RKO (cell line): ENCODE results near the gene ARMH1.
"Not testable (repeated sequence)": the region's sequence is repeated elsewhere in the genome, so short reads cannot be mapped to it uniquely, and the experiment has no call there.

Source experiments
- DNase-seq: peaks from one replicate; pipeline ENCODE4 v3.0.0-alpha.2; 2016; ENCODE audit warnings: low spot score

The ARMH1 gene

DNA sequence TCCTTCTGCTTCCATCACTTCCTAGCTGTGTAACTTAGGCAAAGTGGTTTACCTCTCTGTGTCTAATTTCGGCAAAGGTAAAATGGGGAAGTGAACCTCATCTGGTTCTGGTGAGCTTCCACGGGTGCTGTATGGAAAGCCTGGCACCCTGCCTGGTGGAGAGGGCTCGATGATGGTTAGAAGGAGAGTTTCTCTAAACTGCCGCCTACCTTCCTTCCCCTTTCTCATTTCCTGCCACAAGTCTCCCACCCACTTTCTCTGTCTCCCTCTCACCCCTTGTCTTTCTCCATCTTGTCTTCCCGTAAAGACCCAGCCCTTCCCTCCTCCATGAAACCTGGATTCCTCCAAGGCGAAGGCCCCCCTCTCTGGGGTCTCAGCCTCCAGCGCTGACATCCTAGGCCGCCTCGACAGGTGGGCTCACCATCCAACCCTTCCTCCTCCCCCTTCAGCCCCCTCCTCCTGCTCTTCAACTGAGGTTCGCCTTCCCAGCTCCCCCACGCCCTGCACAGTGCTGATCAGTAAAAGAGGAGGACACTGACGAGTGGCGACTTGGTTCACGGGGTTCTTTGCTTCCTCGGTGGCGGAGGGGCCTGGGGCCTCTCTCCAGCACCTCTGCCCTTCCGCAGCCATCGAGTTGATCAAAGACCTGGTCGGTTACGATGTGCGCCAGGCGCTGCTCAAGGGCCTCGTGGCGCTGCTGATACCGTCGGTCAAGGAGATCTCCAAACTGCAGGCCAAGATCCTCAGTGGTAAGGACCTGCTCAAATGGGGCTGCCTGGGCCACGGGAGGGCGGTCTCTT, 49.2 kb downstream of the ARMH1 start:
- no peak for DNase-seq

- DNase-seq: no peak
Measured at GRCh38 chr1:44724296-44724954, 49.9 kb downstream of the ARMH1 start.

DNA sequence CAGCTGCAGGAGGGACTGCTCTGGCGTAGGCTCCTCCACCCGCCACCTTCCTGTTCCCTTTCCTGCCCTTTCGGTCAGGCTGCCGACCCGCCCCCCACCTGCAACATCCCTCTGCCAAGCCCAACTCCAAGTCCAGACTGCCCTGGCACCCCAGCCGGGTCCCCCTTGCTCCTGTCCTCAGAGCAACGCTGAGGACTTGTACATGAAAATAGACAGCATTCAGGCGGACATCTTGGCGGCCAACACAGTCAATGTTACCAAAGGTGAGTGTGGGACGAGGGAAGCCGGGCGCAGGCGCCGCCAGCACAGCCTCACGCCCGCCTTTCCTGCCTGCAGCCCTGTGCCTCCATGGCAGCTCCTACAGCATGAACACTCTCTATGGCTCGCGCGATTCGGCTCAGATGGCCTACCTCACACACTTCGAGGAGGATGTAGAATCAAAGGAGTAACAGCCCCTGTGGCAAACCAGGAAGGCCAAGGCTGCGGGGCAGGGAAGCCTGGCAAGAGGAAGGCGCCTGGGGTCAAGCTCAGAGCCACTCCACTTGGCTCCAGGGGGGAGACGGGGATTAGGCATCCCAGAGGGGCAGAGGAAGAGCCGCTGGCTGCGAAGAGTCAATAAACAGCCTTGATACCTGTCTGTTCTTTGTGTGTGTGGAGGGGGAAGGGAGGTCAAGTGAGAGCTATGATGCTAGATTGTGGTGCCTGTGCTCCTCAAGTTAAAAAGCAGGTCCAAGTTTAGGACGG, 50.6 kb downstream of the ARMH1 start:
- no peak for DNase-seq

DNA sequence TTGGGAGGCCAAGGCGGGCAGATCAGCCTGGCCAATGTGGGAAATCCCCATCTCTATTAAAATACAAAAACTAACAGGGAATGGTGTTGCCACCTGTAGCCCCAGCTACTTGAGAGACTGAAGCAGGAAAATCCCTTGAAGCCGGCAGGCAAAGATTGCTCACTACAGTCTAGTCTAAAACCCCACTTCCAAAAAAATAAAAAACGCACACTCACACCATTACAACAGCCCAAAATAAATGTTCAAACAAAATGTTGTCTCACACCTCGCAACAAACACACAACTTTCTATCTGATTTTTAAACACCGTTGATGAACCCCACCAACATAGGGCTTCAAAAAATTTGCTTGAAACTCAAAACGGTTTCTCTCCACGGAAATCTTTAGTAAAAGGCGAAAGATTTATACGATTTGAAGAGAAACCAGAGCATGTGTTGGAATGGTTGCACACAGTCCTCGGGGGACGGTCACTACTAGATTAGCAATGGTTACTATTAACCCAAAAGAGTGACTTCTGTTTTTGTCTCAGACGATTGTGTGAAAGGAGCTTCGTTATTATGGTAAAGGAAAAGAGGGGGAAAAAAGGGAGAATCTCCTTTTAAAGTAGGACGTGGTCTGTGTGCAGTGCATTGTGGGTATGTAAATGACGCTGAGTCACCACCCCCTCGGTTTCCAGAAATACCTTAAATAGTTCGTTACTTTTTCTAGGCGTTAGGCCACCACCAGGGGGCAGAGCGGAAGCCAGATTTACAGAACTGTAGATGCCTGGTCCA, 56.4 kb downstream of the ARMH1 start, which contains the start of gene RNU5D-1:
RNU5D-1 (minus strand) TSS at position 430 of the 772 bp plus-strand sequence.
- DNase-seq: peak; percentile 99

GRCh38 chr1:44733365-44733764, 58.9 kb downstream of the ARMH1 start:
- peak; percentile 49 for DNase-seq

GRCh38 chr1:44733784-44734183, 59.3 kb downstream of the ARMH1 start:
- DNase-seq: no peak

DNA sequence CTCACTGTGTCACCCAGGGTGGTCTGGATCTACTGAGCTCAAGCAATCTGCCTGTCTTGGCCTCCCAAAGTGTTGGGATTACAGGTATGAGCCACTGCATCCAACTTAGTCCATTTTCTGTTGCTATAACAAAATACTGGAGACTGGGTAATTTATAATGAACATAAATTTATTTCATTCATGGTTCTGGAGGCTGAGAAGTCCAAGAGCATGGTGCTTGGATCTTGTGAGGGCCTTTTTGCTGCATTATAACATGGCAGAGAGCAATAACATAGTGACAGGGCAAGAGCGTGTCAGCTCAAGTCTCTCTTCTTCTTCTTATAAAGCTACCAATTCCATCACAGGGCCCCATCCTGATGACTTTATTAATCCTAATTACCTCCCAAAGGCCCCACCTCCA, 61.5 kb downstream of the ARMH1 start:
- no peak for DNase-seq

GRCh38 chr1:44738953-44739306, 64.4 kb downstream of the ARMH1 start:
- DNase-seq: not testable (repeated sequence)

DNA sequence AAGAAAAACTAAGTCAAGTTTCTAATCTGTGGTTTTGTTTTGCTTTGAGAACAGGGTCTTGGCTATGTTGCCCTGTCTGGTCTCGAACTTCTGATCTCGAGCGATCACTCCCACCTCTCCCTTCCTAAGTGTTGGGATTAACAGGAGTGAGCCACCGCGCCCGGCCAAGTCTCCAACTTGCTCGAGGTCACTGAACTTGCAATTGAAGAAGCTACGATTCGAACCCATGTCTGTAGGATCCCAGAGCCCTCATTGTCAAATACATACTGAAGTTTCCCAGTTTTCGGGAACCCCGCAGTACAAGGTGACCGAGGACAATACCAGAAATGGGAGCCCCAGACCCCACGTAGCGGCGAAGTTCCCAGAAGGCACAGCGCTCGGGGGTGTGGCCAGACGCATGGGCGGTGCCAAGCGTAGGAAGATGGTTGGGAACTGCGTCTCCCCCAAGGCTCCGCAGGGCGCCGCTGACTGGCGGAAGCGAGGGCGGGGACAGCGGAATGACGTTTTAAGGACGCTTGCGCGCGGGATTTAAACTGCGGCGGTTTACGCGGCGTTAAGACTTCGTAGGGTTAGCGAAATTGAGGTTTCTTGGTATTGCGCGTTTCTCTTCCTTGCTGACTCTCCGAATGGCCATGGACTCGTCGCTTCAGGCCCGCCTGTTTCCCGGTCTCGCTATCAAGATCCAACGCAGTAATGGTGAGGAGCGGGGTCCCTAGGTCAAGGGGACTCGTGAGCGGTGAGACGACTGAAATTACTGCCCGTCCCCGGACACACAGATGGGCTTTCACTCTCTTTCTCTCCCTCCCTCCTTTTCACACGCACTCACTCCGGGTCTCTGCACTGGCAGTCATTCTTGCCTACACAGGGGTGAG, 65.0 kb downstream of the ARMH1 start, which contains the start of gene KIF2C:
KIF2C (plus strand) TSS at position 531 of the 872 bp plus-strand sequence; CDS start at position 627, 96 bp downstream.
- peak; percentile 98 for DNase-seq

- no peak for DNase-seq
Measured at GRCh38 chr1:44740179-44740617, 65.7 kb downstream of the ARMH1 start.

DNA sequence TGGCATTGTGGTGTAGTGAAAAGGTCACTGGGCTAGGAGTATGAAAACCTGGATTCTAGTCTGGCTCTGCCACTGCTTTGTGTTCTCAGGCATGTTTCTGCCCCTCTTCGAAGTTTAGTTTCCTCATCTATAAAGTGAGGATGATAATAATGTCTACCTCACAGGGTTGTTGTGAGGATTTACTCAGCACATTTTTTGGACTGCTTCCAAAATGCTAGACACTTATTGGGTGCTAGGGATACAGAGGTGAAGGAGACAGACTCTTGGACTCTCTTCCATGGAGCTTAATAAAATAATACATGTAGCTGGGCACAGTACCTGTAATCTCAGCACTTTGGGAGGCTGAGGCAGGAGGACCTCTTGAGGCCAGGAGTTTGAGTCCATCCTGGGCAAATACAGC, 68.7 kb downstream of the ARMH1 start:
- no peak for DNase-seq

DNA sequence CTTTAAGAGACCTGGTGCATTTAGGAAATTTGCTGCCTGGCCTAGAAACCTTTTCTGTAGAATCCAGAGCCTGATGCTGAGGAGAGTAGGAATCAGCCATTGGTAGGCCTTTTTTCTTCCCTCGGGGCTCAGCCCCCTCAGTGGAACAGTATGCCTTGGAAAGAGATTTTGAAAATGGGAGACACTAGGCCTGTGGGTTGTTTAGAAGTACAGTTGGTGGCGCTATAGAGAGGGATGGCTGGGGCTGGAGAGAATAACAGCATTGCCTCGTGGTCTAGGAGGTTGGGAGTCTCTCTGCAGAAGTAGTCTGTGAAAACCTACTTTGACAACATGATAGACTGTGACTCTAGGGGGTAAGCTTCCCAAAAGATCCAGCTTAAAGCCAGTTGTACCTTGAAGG, 73.4 kb downstream of the ARMH1 start:
- DNase-seq: no peak

DNA sequence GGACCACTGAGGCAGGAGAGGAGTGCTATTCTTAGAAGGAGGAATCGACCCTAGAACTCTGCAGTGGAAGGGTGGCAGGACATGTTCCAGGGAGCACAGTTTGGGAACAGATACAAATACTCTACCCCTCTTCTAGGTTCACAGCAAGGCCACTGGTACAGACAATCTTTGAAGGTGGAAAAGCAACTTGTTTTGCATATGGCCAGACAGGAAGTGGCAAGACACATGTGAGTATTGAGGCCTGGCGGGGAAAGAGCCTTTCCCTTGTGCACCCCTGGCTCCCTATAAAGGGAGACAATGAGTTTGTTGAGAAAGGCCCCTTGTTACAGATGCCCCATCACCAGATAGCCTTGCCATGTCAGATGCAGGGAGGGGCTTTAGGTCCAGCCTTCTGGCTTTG, 82.9 kb downstream of the ARMH1 start:
- no peak for DNase-seq

DNA sequence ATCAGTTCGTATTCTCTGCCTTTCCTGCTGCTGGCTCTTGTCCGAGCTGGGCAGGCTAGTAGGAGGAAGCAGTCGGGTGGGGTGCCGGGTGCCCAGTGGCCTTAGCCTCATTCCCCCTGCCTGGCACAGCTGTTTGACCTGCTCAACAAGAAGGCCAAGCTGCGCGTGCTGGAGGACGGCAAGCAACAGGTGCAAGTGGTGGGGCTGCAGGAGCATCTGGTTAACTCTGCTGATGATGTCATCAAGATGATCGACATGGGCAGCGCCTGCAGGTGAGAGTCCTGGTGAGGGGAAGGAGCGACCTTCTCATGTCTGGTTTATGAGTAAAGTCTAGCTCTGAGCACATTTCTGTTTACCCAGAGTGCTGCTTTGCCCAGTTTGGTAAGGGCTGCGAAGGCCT, 84.6 kb downstream of the ARMH1 start:
- DNase-seq: no peak

DNA sequence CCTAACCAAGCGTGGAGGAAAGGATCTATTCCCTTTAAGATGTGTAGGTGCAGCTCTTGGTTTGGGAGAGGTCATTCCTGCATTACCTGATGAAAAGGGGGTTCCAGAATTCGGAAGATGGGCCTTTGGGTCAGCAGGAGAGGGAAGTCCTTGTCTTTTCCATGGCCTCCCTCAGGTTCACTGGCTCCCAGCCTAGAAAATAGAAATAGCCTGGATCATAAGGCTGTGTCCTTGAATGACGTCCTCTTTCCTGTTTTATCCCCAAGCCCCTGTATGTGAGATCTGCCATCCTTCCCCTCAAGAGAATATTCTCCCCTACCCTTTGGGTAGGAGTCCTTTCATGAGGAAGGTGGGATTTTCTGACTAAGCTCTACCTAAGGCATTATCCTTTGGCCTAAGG, 86.4 kb downstream of the ARMH1 start:
- no peak for DNase-seq

DNA sequence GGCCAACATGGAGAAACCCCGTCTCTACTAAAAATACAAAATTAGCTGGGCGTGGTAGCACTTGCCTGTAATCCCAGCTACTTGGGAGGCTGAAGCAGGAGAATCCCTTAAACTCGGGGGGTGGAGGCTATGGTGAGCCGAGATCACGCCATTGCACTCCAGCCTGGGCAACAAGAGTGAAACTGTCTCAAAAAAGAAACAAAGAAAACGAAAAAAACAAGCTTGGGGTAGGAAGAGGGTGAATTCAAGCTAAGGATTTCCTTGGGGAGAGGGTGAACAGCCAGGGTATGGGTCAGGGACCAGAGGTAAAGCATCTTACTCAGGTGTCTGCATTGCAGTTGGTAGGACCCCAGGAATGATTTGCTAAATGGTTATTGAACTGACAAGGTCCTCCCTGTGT, 91.9 kb downstream of the ARMH1 start:
- DNase-seq: not testable (repeated sequence)
